OCI-LY1 (cell line): ENCODE data around the gene CHKA.

Source experiments
- EZH2 ChIP-seq: fragments of 200-600 bp; sonication (generic), shearing (Covaris generic); IDR thresholded peaks from 2 replicates; pipeline ENCODE4 v1.8.0; 2017; ENCODE audit warnings: borderline replicate concordance, mixed run types, mild to moderate bottlenecking, antibody characterized with exemption, low read length, moderate library complexity, mixed read lengths
- TF ChIP-seq, protein P1 (sequence below): fragments of 200-600 bp; sonication (generic), shearing (Covaris generic); IDR thresholded peaks from 2 replicates; pipeline ENCODE4 v1.5.1; 2017; ENCODE audit warnings: mild to moderate bottlenecking, antibody characterized with exemption, low read length, moderate library complexity, mixed read lengths

DNA sequence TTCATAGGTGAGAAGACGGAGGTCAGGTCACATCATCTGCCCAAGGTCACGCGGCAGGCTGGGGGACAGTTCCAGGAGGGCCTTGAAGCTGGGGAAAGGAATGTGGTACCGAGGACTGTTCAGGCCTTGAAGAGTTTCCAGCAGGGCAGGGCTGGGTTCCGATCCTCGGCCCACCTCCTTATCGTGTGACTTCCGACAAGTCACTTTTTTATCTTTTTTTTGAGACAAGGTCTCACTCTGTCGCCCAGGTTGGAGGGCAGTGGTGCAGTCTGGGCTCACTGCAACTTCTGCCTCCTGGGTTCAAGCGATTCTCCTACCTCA lies 90.1 kb downstream of the CHKA start:
- TF ChIP-seq, protein P1, sequence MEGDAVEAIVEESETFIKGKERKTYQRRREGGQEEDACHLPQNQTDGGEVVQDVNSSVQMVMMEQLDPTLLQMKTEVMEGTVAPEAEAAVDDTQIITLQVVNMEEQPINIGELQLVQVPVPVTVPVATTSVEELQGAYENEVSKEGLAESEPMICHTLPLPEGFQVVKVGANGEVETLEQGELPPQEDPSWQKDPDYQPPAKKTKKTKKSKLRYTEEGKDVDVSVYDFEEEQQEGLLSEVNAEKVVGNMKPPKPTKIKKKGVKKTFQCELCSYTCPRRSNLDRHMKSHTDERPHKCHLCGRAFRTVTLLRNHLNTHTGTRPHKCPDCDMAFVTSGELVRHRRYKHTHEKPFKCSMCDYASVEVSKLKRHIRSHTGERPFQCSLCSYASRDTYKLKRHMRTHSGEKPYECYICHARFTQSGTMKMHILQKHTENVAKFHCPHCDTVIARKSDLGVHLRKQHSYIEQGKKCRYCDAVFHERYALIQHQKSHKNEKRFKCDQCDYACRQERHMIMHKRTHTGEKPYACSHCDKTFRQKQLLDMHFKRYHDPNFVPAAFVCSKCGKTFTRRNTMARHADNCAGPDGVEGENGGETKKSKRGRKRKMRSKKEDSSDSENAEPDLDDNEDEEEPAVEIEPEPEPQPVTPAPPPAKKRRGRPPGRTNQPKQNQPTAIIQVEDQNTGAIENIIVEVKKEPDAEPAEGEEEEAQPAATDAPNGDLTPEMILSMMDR = no peak
- no peak for TF ChIP-seq EZH2
